HG02623 (cell line): ENCODE measurements around the gene SLC4A4.

Experiments used
- ATAC-seq: cut with Tn5 transposase; IDR thresholded peaks from one replicate; pipeline ENCODE4 v1.9.1; 2021; ENCODE audit warnings: moderate library complexity; ENCODE audit not compliant: unreplicated experiment

The SLC4A4 gene

DNA sequence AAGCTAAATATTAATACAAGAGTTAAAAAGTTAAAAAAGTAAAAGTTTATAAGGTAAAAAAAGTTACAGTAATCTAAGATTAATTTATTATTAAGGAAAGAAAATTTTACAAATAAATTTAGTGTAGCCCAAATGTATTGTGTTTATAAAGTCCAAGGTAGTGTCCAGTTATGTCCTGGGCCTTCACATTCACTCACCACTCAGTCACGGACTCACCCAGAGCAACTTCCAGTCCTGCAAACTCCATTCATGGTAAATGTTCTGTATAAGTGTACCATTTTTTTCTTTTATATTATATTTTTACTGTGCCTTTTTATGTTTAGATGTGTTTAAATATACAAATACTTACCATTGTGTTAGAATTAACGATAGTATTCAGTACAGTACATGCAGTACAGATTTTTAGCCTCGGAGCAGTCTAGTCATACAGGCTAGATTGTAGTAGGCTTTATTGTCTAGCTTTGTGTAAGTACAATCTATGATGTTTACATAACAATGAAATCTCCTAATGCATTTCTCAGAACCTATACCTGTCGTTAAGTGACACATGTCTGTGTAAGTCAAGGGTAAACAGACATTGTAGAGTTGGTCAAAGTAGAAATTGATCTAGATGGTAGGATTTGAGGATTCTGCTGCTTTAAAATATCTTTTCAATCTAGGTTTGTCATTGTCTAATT lies 247.4 kb downstream of the SLC4A4 start:
- ATAC-seq, result no peak

GRCh38 chr4:71587995-71588394 lies 249.2 kb downstream of the SLC4A4 start:
- no peak for ATAC-seq

GRCh38 chr4:71592793-71593192 lies 254.0 kb downstream of the SLC4A4 start:
- no peak for ATAC-seq

GRCh38 chr4:71593311-71593710 lies 254.5 kb downstream of the SLC4A4 start:
- no peak for ATAC-seq

- no peak for ATAC-seq
Measured at GRCh38 chr4:71595576-71596108, 256.8 kb downstream of the SLC4A4 start.

GRCh38 chr4:71599578-71599977 lies 260.8 kb downstream of the SLC4A4 start:
- ATAC-seq, result no peak

GRCh38 chr4:71602289-71602900 lies 263.6 kb downstream of the SLC4A4 start:
- no peak for ATAC-seq

DNA sequence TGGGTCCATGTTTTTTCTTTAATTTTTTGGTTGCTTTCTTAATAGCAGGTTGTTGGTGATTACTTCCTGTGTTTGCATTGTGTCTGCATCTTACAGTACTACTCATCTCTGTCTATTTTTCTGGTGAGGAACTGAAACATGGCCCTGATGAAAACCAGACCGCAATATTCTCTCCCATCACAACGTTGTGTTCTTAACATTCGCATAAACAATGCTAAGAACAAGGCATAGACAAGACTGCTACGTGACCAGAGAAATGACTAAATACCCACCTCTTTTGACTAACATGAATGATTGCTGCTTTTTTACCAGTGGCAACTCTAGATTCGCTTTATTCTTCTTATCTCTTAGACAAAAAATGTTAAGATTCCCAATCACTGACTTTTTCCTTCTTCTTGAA lies 266.0 kb downstream of the SLC4A4 start:
- ATAC-seq, result peak; percentile 95

DNA sequence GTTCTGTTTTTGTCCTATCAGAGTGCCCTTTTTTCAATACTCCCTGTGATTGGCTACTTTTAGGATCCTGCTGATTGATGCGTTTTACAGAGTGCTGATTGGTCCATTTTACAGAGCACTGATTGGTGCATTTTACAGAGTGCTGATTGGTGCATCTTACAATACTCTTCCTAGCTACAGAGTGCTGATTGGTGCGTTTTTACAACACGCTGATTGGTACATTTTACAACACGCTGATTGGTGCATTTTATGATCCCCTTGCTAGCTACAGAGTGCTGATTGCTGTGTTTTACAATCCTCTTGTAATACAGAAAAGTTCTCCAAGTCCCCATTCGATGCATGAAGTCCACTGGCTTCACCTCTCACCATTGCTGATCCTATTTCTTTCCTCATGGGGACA lies 268.3 kb downstream of the SLC4A4 start:
- ATAC-seq, result no peak

DNA sequence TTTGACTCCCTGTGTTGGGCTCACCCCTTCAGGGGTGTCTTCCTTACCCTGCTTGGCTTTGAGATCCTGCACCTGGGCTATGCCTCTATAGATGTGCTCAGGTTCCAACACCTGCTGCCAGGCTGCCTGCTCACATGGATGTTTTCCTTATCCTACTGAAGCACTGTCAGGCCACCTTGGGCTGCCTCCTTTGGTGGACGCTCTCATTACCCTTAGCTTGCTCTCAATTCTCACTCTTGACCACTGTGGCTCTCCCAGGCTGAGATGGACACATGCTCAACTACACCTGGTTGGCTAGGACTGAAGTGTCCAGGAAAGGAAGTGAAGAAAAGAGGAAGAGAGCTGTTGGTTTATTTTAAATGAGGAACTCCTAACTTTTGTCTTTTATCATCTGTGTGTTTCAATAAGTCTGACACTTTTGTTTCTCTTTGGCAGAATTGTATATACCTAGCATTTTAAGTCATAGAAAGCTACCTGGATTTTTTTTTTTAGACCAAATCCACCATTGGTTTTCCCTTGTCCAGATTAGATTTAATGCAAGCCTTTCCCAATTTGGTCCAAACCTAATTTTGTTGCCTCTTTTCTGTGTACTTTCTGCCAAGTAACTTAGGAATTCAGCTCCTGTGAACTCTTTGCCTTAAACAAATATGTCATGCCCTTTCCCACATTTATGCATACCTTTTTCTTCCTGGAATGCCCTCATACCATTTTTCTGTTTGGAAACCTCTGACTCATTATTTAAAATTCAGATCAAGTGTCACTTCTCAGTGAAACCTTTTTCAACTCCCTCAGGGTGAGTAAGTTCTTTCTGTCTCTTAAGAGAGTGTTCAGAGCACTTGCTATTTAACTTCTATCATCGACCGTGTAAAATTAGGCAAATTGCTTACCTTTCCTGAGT lies 269.2 kb downstream of the SLC4A4 start:
- no peak for ATAC-seq

DNA sequence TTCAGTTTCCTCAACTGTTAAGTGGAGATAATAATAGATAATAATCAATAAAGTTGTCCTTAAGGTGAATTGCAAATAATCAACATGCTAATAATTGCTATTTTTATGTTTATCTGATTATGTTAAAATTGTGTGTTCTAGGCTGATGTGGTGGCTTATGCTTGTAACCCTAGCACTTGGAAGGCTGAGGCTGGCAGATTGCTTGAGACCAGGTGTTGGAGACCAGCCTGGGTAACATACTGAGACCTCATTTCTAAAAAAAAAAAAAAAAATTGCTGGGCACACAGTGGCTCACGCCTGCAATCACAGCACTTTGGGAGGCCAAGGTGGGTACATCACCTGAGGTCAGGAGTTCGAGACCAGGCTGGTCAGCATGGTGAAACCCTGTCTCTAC lies 269.9 kb downstream of the SLC4A4 start:
- ATAC-seq, result no peak

GRCh38 chr4:71609167-71609566 lies 270.3 kb downstream of the SLC4A4 start:
- no peak for ATAC-seq

GRCh38 chr4:71609651-71610050 lies 270.8 kb downstream of the SLC4A4 start:
- no peak for ATAC-seq

GRCh38 chr4:71614621-71615020 lies 275.8 kb downstream of the SLC4A4 start:
- ATAC-seq, result no peak

GRCh38 chr4:71616168-71616811 lies 277.5 kb downstream of the SLC4A4 start:
- no peak for ATAC-seq
